ENCODE measurements around the gene NATD1.

GRCh38 chr17:21246698-21247097, 6.5 kb downstream of the NATD1 start:
- TF ChIP-seq EZH2 (IDR thresholded peaks at IDR 0.05; ENCODE audit: insufficient read depth, poor library complexity, severe bottlenecking) (no peak), EZH2phosphoT487 (IDR thresholded peaks at IDR 0.05; ENCODE audit: insufficient read depth, low read depth) (no peak)
